Measurements from ENCODE around the gene TBC1D14.
A peak's percentile ranks its signal among the peaks of the same experiment; 100 is the strongest.
"Not testable (repeated sequence)": the region's sequence is repeated elsewhere in the genome, so short reads cannot be mapped to it uniquely, and the experiment has no call there.

TBC1D14 gene

GRCh38 chr4:6909113-6909969 lies at the start of gene TBC1D14:
Gene TBC1D14 (plus strand): TSS chr4:6909826. CDS start chr4:6923390, 13,564 bp downstream.
- DNase-seq, result peak; percentile 87

- DNase-seq, result no peak
These were observed 41.2 kb upstream of the TBC1D14 start for GRCh38 chr4:6868386-6868785.

GRCh38 chr4:6869944-6870343 lies 39.7 kb upstream of the TBC1D14 start:
- DNase-seq, result no peak

- DNase-seq, result peak; percentile 19
These were observed 36.3 kb upstream of the TBC1D14 start for GRCh38 chr4:6873291-6873690.

GRCh38 chr4:6873792-6874461 lies 35.7 kb upstream of the TBC1D14 start:
- DNase-seq, result peak; percentile 51

- DNase-seq, result no peak
These were observed 34.6 kb upstream of the TBC1D14 start for GRCh38 chr4:6874981-6875380.

- no peak for DNase-seq
These were observed 34.2 kb upstream of the TBC1D14 start for GRCh38 chr4:6875431-6875831.

GRCh38 chr4:6876440-6876839 lies 33.2 kb upstream of the TBC1D14 start:
- DNase-seq, result no peak

- DNase-seq, result no peak
These were observed 32.6 kb upstream of the TBC1D14 start for GRCh38 chr4:6877067-6877466.

GRCh38 chr4:6878451-6879059 lies 31.1 kb upstream of the TBC1D14 start:
- DNase-seq, result no peak

- DNase-seq, result no peak
These were observed 28.9 kb upstream of the TBC1D14 start for GRCh38 chr4:6880691-6881090.

GRCh38 chr4:6881908-6882307 lies 27.7 kb upstream of the TBC1D14 start:
- no peak for DNase-seq

- DNase-seq, result no peak
These were observed 25.2 kb upstream of the TBC1D14 start for GRCh38 chr4:6884341-6884870.

- peak; percentile 89 for DNase-seq
These were observed 23.6 kb upstream of the TBC1D14 start for GRCh38 chr4:6885953-6886557.

GRCh38 chr4:6886886-6887285 lies 22.7 kb upstream of the TBC1D14 start:
- DNase-seq, result no peak

- DNase-seq, result no peak
These were observed 21.8 kb upstream of the TBC1D14 start for GRCh38 chr4:6887591-6888371.

GRCh38 chr4:6888506-6889071 lies 21.0 kb upstream of the TBC1D14 start:
- DNase-seq, result no peak

GRCh38 chr4:6889101-6889735 lies 20.4 kb upstream of the TBC1D14 start:
- no peak for DNase-seq

GRCh38 chr4:6889736-6890324 lies 19.8 kb upstream of the TBC1D14 start:
- DNase-seq, result no peak

- DNase-seq, result no peak
These were observed 19.3 kb upstream of the TBC1D14 start for GRCh38 chr4:6890358-6890757.

- not testable (repeated sequence) for DNase-seq
These were observed 18.7 kb upstream of the TBC1D14 start for GRCh38 chr4:6890971-6891370.

All from COR-L47 (cell line).